HepG2 (cell line): ENCODE results near the gene FGD5. TPM values are rescaled to one million over a fixed set of nuclear protein-coding genes. Genes with fewer than 3 reads are reported as not detected.

ENCODE experiments used
- ATAC-seq: fragments of 200-7000 bp; cut with Tn5 transposase; 3 replicates; pipeline ENCODE4 v1.9.1; 2020; ENCODE audit warnings: mild to moderate bottlenecking, moderate library complexity
- BruUV-seq: library from RNA; stranded (reverse); fragments of 400-500 nt; replicated peaks from 2 replicates; lab custom pipeline; 2021; lab: Mats Ljungman, UMichigan
- CTCF ChIA-PET: fragments of 300-600 bp; formaldehyde crosslinking; extraction: SDS; loops from one replicate; lab custom pipeline; 2021; ENCODE audit warnings: low total read pairs, inconsistent platforms, low intra/inter-chr PET ratio; lab: Yijun Ruan, JAX
- POLR2A ChIA-PET: fragments of 350-600 bp; sonication (Branson Sonifier 250); formaldehyde crosslinking; loops from one replicate; lab custom pipeline; 2020; ENCODE audit warnings: antibody characterized with exemption, inconsistent platforms; lab: Yijun Ruan, JAX
- DNase-seq: peaks from one replicate; pipeline ENCODE4 v3.0.0-alpha.2; 2015; ENCODE audit warnings: low spot score
- FAIRE-seq: peaks from 3 replicates; lab custom pipeline; 2011; peaks lifted over from hg19 to GRCh38; lab: Jason Lieb, UNC
- H2AFZ ChIP-seq: one replicate; pipeline ENCODE4 v1.6.1; 2011; ENCODE audit warnings: low read length, inconsistent platforms
- H3K27ac ChIP-seq: fragments of 300-600 bp; 3 replicates; pipeline ENCODE4 v1.8.0; 2011; ENCODE audit warnings: mixed run types, mild to moderate bottlenecking, mixed read lengths, low read length, inconsistent platforms; ENCODE audit not compliant: insufficient read depth; ENCODE audit errors: extremely low read length
- H3K27me3 ChIP-seq, 2 experiments: fragments of 200-600 bp in 1 of 2; 2 replicates in 1 of 2; 3 replicates in 1 of 2; pipeline versions ENCODE4 v1.6.0 to v1.8.0; 2011; ENCODE audit warnings: low read length in 2 of 2, mild to moderate bottlenecking in 2 of 2, moderate library complexity in 2 of 2, inconsistent platforms in 1 of 2; ENCODE audit not compliant: insufficient read depth in 2 of 2, control insufficient read depth in 1 of 2
- H3K36me3 ChIP-seq, 2 experiments: fragments of 200-600 bp in 1 of 2; replicated peaks in 1 of 2; 2 replicates in 1 of 2; 3 replicates in 1 of 2; pipeline versions ENCODE4 v1.5.1 to v1.8.0; 2011; ENCODE audit warnings: low read length in 2 of 2, inconsistent platforms in 1 of 2; ENCODE audit not compliant: insufficient read depth in 2 of 2, control insufficient read depth in 1 of 2
- H3K4me1 ChIP-seq: 2 replicates; pipeline ENCODE4 v1.5.1; 2012; ENCODE audit warnings: low read length, inconsistent platforms; ENCODE audit not compliant: insufficient read depth
- H3K4me2 ChIP-seq: 2 replicates; pipeline ENCODE4 v1.6.0; 2011; ENCODE audit warnings: low read depth, low read length, inconsistent platforms
- H3K4me3 ChIP-seq, 3 experiments: fragments of 200-600 bp in 1 of 3; sonication (generic), shearing (Covaris generic) in 1 of 3; replicated peaks in 1 of 3; 2 replicates each; pipeline ENCODE4 v1.5.1; 2011 to 2016; ENCODE audit warnings: low read length in 3 of 3, inconsistent platforms in 2 of 3, low read depth in 2 of 3, mild to moderate bottlenecking in 2 of 3, control low read depth in 1 of 3, mixed read lengths in 1 of 3; ENCODE audit not compliant: insufficient read depth in 1 of 3
- H3K79me2 ChIP-seq: one replicate; pipeline ENCODE4 v1.6.1; 2011; ENCODE audit warnings: low read length, inconsistent platforms; ENCODE audit not compliant: insufficient read depth
- H3K9ac ChIP-seq: 2 replicates; pipeline ENCODE4 v1.6.0; 2011; ENCODE audit warnings: mild to moderate bottlenecking, low read depth, low read length, inconsistent platforms; ENCODE audit not compliant: insufficient read depth
- H3K9me3 ChIP-seq: 2 replicates; pipeline ENCODE4 v1.5.1; 2012; ENCODE audit warnings: mild to moderate bottlenecking, low read length
- H4K20me1 ChIP-seq: 2 replicates; pipeline ENCODE4 v1.6.0; 2011; ENCODE audit warnings: inconsistent platforms, mild to moderate bottlenecking, low read length, moderate library complexity; ENCODE audit not compliant: insufficient read depth
- ARNTL ChIP-seq: sonication (generic); formaldehyde crosslinking; IDR thresholded peaks from 2 replicates; pipeline ENCODE4 v1.4.0; 2020; ENCODE audit warnings: mild to moderate bottlenecking, missing genetic modification reagents
- KDM5B ChIP-seq: sonication (generic); formaldehyde crosslinking; IDR thresholded peaks from 2 replicates; pipeline ENCODE4 v1.4.0; 2020; ENCODE audit warnings: missing genetic modification reagents, mild to moderate bottlenecking, borderline replicate concordance
- KDM6A ChIP-seq: IDR thresholded peaks from 2 replicates; pipeline ENCODE4 v1.6.1; 2016; ENCODE audit warnings: low read depth
- SMYD3 ChIP-seq: sonication (generic); formaldehyde crosslinking; IDR thresholded peaks from 2 replicates; pipeline ENCODE4 v1.8.1; 2023; ENCODE audit warnings: mild to moderate bottlenecking, missing genetic modification reagents
- SNAI1 ChIP-seq: sonication (generic); formaldehyde crosslinking; IDR thresholded peaks from 2 replicates; pipeline ENCODE4 v1.5.0; 2020; ENCODE audit warnings: mild to moderate bottlenecking, missing genetic modification reagents, borderline replicate concordance
- ZNF225 ChIP-seq: sonication (generic); formaldehyde crosslinking; IDR thresholded peaks from 2 replicates; pipeline ENCODE4 v1.4.0; 2020; ENCODE audit warnings: mild to moderate bottlenecking, missing genetic modification reagents
- ZNF230 ChIP-seq: sonication (generic); formaldehyde crosslinking; IDR thresholded peaks from 2 replicates; pipeline ENCODE4 v1.4.0; 2020; ENCODE audit warnings: mild to moderate bottlenecking, missing genetic modification reagents
- ZNF276 ChIP-seq: sonication (generic); formaldehyde crosslinking; IDR thresholded peaks from 2 replicates; pipeline ENCODE4 v1.4.0; 2020; ENCODE audit warnings: mild to moderate bottlenecking, low read depth, missing genetic modification reagents
- ZNF468 ChIP-seq: sonication (generic); formaldehyde crosslinking; IDR thresholded peaks from 2 replicates; pipeline ENCODE4 v1.8.0; 2022; ENCODE audit warnings: mild to moderate bottlenecking, moderate library complexity, missing genetic modification reagents
- ZNF746 ChIP-seq: sonication (generic); formaldehyde crosslinking; IDR thresholded peaks from 2 replicates; pipeline ENCODE4 v1.8.0; 2022; ENCODE audit warnings: mild to moderate bottlenecking, missing genetic modification reagents
- WGBS: methylation state at CpG from one replicate; pipeline ENCODE4 v1.1.6; 2017; ENCODE audit warnings: low lambda C conversion rate; 5-methylcytosine and 5-hydroxymethylcytosine counted together
- in situ Hi-C: cut with HindIII; loops from 2 replicates; pipeline ENCODE4 v1.10.0; 2017; ENCODE audit warnings: low pct_unique_long_range_greater_than_20kb; ENCODE audit not compliant: extremely low pct_ligation_motif_present
- intact Hi-C: fragments of 100-400 bp; cut with micrococcal nuclease; formaldehyde crosslinking; loops from one replicate; pipeline ENCODE4 v1.10.0; 2022; ENCODE audit not compliant: unreplicated experiment
- polyA plus RNA-seq, 8 experiments: library from polyadenylated mRNA; depleted of rRNA in 3 of 8; stranded (reverse) in 7 of 8; unstranded in 1 of 8; fragments of >200 nt; fragmentation: Illumina TruSeq in 4 of 8; extraction: Trizol in 4 of 8; gene quantifications; 2 replicates each; pipeline versions ENCODE4 v1.2.1 to v1.2.3, GENCODE V29; 2011 to 2016; ENCODE audit warnings: low read depth in 4 of 8, missing spikeins in 1 of 8, mixed read lengths in 1 of 8; ENCODE audit not compliant: insufficient read depth in 1 of 8
- total RNA-seq, 5 experiments: library from RNA; depleted of rRNA; stranded (reverse); fragments of >200 nt; fragmentation: Illumina TruSeq; extraction: Trizol; gene quantifications; 2 replicates each; pipeline ENCODE4 v1.2.3, GENCODE V29; 2016; ENCODE audit warnings: low read depth in 1 of 5
- TF ChIP-seq, protein P1 (sequence below): sonication (generic); formaldehyde crosslinking; IDR thresholded peaks from 2 replicates; pipeline ENCODE4 v1.4.0; 2020; ENCODE audit warnings: missing genetic modification reagents
- TF ChIP-seq, protein P2 (sequence below): sonication (generic); formaldehyde crosslinking; IDR thresholded peaks from 2 replicates; pipeline ENCODE4 v1.8.1; 2023; ENCODE audit warnings: mild to moderate bottlenecking, missing genetic modification reagents, borderline replicate concordance

FGD5 gene
- total and polyA plus RNA-seq, 2 of the 13 experiments (the other 11 are each of a cell fraction or from before 2014, with no cell fraction given): 0.17 TPM; not detected in 1

DNA sequence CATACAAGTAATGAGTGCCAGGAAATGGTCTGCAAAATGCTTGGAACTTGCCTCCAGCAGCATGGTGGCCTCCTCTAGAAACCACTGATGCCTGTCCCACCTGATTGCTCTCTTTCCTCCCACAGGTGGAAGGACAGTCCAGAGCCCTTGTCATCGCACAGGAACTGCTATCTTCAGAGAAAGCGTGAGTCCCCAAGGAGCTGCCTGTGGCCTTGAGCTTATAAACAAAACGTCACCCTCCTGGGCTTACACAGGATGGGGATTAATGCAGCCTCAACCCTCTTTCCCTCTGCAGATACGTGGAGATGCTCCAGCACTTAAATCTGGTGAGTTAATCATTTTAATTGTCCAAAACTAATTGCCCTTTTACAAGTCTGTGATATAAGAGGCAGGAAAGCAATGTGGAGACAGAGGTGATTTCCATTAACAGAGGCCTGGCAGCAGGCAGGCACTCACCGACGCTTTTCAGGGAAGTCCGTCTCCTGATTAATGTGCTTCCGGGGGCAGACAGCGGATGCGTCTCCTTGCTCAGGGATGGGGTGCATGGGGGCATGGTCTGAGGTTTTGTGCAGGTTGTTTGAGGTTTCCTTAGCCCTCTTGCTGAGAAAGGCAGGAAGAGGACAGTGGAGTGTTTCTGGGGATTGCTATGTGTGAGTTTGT, 61.8 kb downstream of the FGD5 start:
- no peak for ATAC-seq
- Histone ChIP-seq H3K79me2 (no peaks in the 10 kb centered on the region), H3K27me3 (peaks cover 2 to 3% of the 10 kb centered on the region in 2 experiments; a peak in 2 of 5 replicates), H3K4me3 (no peak overlapping the region), H2AFZ (no peak overlapping the region), H3K36me3 (no peaks in the 10 kb centered on the region), H3K4me2 (no peak overlapping the region), H3K4me1 (peaks cover 20% of the 10 kb centered on the region), H3K9me3 (no peaks in the 10 kb centered on the region), H4K20me1 (no peaks in the 10 kb centered on the region), H3K9ac (no peak overlapping the region), H3K27ac (no peak overlapping the region)
- TF ChIP-seq, protein P1, sequence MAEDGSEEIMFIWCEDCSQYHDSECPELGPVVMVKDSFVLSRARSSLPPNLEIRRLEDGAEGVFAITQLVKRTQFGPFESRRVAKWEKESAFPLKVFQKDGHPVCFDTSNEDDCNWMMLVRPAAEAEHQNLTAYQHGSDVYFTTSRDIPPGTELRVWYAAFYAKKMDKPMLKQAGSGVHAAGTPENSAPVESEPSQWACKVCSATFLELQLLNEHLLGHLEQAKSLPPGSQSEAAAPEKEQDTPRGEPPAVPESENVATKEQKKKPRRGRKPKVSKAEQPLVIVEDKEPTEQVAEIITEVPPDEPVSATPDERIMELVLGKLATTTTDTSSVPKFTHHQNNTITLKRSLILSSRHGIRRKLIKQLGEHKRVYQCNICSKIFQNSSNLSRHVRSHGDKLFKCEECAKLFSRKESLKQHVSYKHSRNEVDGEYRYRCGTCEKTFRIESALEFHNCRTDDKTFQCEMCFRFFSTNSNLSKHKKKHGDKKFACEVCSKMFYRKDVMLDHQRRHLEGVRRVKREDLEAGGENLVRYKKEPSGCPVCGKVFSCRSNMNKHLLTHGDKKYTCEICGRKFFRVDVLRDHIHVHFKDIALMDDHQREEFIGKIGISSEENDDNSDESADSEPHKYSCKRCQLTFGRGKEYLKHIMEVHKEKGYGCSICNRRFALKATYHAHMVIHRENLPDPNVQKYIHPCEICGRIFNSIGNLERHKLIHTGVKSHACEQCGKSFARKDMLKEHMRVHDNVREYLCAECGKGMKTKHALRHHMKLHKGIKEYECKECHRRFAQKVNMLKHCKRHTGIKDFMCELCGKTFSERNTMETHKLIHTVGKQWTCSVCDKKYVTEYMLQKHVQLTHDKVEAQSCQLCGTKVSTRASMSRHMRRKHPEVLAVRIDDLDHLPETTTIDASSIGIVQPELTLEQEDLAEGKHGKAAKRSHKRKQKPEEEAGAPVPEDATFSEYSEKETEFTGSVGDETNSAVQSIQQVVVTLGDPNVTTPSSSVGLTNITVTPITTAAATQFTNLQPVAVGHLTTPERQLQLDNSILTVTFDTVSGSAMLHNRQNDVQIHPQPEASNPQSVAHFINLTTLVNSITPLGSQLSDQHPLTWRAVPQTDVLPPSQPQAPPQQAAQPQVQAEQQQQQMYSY (CRISPR knock-in tag): no peak
- TF ChIP-seq SNAI1 (no peak), ZNF230 (CRISPR knock-in tag) (no peak)
- no TSS peak for BruUV-seq
- ChIA-PET CTCF (no interaction called here), POLR2A (no interaction called here)
- intact Hi-C loops (no loop called here), in situ Hi-C loops (no loop called here)
- DNase-seq: no peak
- no peak for FAIRE-seq
- 48% methylated on average over 10 of the region's 10 CpGs for WGBS

DNA sequence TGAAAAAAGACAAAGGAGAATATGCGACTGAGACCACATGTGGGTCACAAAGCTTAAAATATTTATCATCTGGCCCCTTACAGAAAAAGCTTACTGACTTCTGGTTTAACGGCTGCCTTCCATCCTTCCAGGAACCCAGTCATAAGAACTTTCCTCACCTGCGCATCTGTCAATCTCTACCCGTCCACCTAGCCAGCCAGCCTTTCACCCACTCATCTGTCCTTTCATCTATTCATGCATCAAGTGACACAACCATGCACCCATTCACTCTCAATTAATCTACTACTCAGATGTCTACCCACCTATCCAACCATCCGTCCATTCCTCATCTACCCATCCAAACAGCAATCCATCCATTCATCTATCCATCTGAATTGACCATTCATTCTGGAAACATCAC, 64.5 kb downstream of the FGD5 start:
- H3K9me3 ChIP-seq: no peaks in the 10 kb centered on the region
- H3K36me3 ChIP-seq: no peaks in the 10 kb centered on the region
- ChIA-PET CTCF (no interaction called here), POLR2A (no interaction called here)
- intact Hi-C loops (no loop called here), in situ Hi-C loops (no loop called here)
- no peak overlapping the region for H3K27ac ChIP-seq
- no peaks in the 10 kb centered on the region for H3K79me2 ChIP-seq
- H3K9ac ChIP-seq: no peak overlapping the region
- H3K4me2 ChIP-seq: no peak overlapping the region
- no peaks in the 10 kb centered on the region for H4K20me1 ChIP-seq
- TF ChIP-seq KDM5B (CRISPR knock-in tag): no peak
- TF ChIP-seq KDM6A (CRISPR knock-in tag): no peak
- TF ChIP-seq ZNF225 (CRISPR knock-in tag): no peak
- no peak for TF ChIP-seq SMYD3
- TF ChIP-seq ZNF746 (CRISPR knock-in tag): no peak
- TF ChIP-seq ZNF276 (CRISPR knock-in tag): no peak
- TF ChIP-seq ARNTL (CRISPR knock-in tag): no peak
- TF ChIP-seq, protein P2, sequence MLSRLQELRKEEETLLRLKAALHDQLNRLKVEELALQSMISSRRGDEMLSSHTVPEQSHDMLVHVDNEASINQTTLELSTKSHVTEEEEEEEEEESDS: no peak
- TF ChIP-seq ZNF468 (CRISPR knock-in tag): no peak
- ATAC-seq: no peak
- FAIRE-seq: no peak
- peaks cover 2 to 9% of the 10 kb centered on the region in 2 experiments; a peak in 3 of 5 replicates for H3K27me3 ChIP-seq
- H3K4me1 ChIP-seq: peaks cover 13% of the 10 kb centered on the region
- H3K4me3 ChIP-seq: no peak overlapping the region
- H2AFZ ChIP-seq: no peak overlapping the region
- WGBS: 48% methylated on average over 5 of the region's 5 CpGs
- no TSS peak for BruUV-seq
- no peak for DNase-seq
